Measurements from ENCODE around the gene CENPQ.

DNA sequence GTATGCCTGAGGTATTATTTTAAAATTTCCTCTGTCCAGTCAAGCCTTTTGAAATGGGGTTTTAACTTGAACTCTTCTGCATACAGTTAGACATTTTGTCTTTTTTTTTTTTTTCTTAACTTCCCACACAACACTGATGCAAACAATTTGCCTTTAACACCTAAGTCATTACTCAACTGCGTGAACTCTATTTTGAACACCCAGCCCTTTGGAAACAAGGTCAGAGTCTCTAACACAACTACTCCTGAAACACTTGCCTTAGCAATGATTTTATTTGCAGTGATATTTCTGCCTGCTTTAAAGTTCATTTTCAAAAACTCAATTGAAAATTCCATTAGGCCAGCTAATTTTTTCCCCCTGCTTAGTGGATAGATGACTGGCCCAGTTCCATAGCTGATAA lies 60.7 kb downstream of the CENPQ start:
- no peak for TF ChIP-seq POLR2A (IDR thresholded peaks at IDR 0.05; ENCODE audit: low read length)
- TF ChIP-seq GATA1 (IDR thresholded peaks at IDR 0.05; ENCODE audit: low read depth, low read length): no peak
